ENCODE results near the gene COMMD1.

COMMD1 gene

DNA sequence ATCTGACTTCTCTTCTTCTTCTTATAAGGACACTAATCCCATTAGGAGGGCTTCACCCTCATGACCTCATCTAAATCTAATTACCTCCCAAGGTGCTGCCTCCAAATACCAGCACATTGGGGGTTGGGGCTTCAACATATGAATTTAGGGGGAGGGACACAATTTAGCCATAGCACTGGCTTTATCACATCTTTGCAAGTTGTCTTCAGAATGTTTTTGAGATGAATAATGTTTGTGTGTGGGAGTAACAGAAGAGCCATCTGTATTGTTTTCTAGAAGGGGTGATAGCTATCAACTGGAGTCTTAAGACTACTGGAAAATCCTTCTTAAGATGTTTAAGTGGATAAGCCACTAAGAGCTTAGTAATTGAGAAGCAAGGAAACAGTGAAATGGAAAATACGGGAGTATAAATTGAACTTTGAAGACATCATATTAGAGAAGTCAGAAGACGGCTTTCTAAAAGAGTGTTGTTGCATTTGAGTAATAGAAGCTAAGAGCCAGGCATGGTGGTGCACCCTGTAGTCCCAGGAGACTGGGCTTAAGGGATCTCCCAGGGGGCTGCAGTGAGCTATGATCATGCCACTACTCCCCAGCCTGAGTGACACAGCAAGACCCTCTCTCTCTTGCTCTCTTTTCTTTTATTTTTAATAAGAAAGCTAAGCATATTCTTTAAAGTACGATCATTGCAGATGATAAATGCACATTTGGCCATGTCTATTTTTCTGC lies 257.8 kb downstream of the COMMD1 start:
- Histone ChIP-seq H3K27me3 (ENCODE audit: low read length) (no peaks in the 10 kb centered on the region), H4K20me1 (ENCODE audit: low read depth, low read length) (no peaks in the 10 kb centered on the region), H3K4me2 (ENCODE audit: low read depth, low read length, poor library complexity, severe bottlenecking) (no peak overlapping the region), H3K4me3 (ENCODE audit: insufficient read depth, low read length, poor library complexity, severe bottlenecking) (no peak overlapping the region), H3K9me2 (replicated peaks; ENCODE audit: insufficient read depth, low read length) (no peaks in the 10 kb centered on the region), H2AFZ (ENCODE audit: low read depth, low read length, severe bottlenecking) (no peak overlapping the region), H3K27ac (ENCODE audit: low read depth, low read length) (no peak overlapping the region), H3K9me3 (ENCODE audit: insufficient read depth, low read length) (no peaks in the 10 kb centered on the region), H3K9ac (ENCODE audit: low read length) (no peak overlapping the region), H3F3A (ENCODE audit: insufficient read depth) (no peaks in the 10 kb centered on the region), H3K36me3 (ENCODE audit: low read length) (no peaks in the 10 kb centered on the region), H3K79me2 (ENCODE audit: insufficient read depth, low read length) (no peaks in the 10 kb centered on the region)
- no peak for TF ChIP-seq EZH2phosphoT487 (conservative IDR thresholded peaks at IDR 0.05; ENCODE audit: low read length)
- TF ChIP-seq, protein P1, sequence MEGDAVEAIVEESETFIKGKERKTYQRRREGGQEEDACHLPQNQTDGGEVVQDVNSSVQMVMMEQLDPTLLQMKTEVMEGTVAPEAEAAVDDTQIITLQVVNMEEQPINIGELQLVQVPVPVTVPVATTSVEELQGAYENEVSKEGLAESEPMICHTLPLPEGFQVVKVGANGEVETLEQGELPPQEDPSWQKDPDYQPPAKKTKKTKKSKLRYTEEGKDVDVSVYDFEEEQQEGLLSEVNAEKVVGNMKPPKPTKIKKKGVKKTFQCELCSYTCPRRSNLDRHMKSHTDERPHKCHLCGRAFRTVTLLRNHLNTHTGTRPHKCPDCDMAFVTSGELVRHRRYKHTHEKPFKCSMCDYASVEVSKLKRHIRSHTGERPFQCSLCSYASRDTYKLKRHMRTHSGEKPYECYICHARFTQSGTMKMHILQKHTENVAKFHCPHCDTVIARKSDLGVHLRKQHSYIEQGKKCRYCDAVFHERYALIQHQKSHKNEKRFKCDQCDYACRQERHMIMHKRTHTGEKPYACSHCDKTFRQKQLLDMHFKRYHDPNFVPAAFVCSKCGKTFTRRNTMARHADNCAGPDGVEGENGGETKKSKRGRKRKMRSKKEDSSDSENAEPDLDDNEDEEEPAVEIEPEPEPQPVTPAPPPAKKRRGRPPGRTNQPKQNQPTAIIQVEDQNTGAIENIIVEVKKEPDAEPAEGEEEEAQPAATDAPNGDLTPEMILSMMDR (IDR thresholded peaks at IDR 0.05; ENCODE audit: insufficient read depth, low read length, poor library complexity, severe bottlenecking): no peak

DNA sequence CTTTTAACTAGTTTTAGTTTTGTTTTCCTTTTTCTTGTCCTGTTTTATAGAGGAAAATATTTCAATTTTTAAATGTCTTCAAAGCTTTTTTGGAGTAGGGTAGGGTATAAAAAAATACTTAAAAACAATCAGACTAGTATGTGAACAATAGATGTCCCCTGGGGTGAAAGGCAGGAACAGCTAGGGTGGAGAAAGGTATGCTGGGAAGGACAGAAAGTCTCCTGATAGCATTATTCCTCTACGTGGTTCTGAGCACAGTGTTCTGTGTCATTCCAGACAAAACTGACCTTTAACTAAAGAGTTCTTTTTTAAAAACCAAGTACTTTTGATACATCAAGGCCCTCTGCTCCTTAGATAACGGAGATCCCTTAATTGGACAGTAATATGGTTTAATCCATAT lies 258.4 kb downstream of the COMMD1 start:
- no peak overlapping the region for H3K27ac ChIP-seq (ENCODE audit: low read depth, low read length)
- TF ChIP-seq, protein P1 (IDR thresholded peaks at IDR 0.05; ENCODE audit: insufficient read depth, low read length, poor library complexity, severe bottlenecking): no peak
- no peak for TF ChIP-seq EZH2phosphoT487 (conservative IDR thresholded peaks at IDR 0.05; ENCODE audit: low read length)
- H3K79me2 ChIP-seq (ENCODE audit: insufficient read depth, low read length): no peaks in the 10 kb centered on the region
- H3K9me2 ChIP-seq (replicated peaks; ENCODE audit: insufficient read depth, low read length): no peaks in the 10 kb centered on the region
- H2AFZ ChIP-seq (ENCODE audit: low read depth, low read length, severe bottlenecking): no peak overlapping the region
- H3K4me3 ChIP-seq (ENCODE audit: insufficient read depth, low read length, poor library complexity, severe bottlenecking): no peak overlapping the region
- H3K36me3 ChIP-seq (ENCODE audit: low read length): no peaks in the 10 kb centered on the region
- H3K27me3 ChIP-seq (ENCODE audit: low read length): no peaks in the 10 kb centered on the region
- H3K9ac ChIP-seq (ENCODE audit: low read length): no peak overlapping the region
- H3K4me2 ChIP-seq (ENCODE audit: low read depth, low read length, poor library complexity, severe bottlenecking): no peak overlapping the region
- no peaks in the 10 kb centered on the region for H3F3A ChIP-seq (ENCODE audit: insufficient read depth)
- no peaks in the 10 kb centered on the region for H3K9me3 ChIP-seq (ENCODE audit: insufficient read depth, low read length)
- no peaks in the 10 kb centered on the region for H4K20me1 ChIP-seq (ENCODE audit: low read depth, low read length)

DNA sequence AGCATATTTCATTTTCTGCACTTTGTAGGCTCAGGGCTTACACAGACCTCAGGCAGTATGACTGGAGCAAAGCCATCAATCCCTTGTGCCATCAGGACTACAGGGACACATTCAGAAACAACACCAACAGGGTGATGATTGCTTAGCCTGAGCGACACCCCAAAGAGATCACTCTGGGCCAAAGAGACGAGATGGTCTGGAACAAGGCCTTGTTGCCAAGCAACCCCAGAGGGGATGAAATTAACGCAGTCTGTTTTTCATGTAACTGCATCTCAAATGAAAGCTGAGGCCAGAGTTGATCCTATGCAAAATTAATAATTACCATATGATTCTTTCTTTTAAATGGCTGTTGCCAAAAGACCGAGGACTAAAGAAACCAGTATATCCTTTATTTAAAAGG lies 270.3 kb downstream of the COMMD1 start:
- no peak overlapping the region for H3K9ac ChIP-seq (ENCODE audit: low read length)
- no peaks in the 10 kb centered on the region for H3K9me3 ChIP-seq (ENCODE audit: insufficient read depth, low read length)
- H3K79me2 ChIP-seq (ENCODE audit: insufficient read depth, low read length): no peaks in the 10 kb centered on the region
- TF ChIP-seq EZH2phosphoT487 (conservative IDR thresholded peaks at IDR 0.05; ENCODE audit: low read length): no peak
- H3K9me2 ChIP-seq (replicated peaks; ENCODE audit: insufficient read depth, low read length): no peaks in the 10 kb centered on the region
- H3K4me3 ChIP-seq (ENCODE audit: insufficient read depth, low read length, poor library complexity, severe bottlenecking): no peak overlapping the region
- no peak overlapping the region for H3K4me2 ChIP-seq (ENCODE audit: low read depth, low read length, poor library complexity, severe bottlenecking)
- H2AFZ ChIP-seq (ENCODE audit: low read depth, low read length, severe bottlenecking): no peak overlapping the region
- H4K20me1 ChIP-seq (ENCODE audit: low read depth, low read length): no peaks in the 10 kb centered on the region
- no peak overlapping the region for H3K27ac ChIP-seq (ENCODE audit: low read depth, low read length)
- no peaks in the 10 kb centered on the region for H3K36me3 ChIP-seq (ENCODE audit: low read length)
- H3F3A ChIP-seq (ENCODE audit: insufficient read depth): no peaks in the 10 kb centered on the region
- no peaks in the 10 kb centered on the region for H3K27me3 ChIP-seq (ENCODE audit: low read length)

DNA sequence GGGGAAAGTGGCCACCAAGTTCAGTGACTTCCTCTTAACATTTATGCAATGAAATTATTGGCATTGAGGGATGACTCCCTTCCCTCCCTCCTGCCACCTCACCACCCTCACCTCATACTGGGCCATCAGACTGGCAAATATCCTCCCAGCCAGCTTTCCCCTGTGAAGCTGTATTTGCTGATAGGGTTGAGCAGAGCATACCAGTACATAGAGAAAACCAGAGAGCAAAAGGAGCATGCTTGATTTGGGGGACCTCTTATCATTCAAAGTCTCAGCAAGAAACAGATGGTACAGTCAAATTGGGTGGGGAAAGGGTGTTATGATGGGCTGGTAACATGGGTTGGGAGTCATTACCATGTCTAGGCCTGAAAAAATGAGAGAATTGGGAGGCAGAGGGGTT lies 271.3 kb downstream of the COMMD1 start:
- no peak for TF ChIP-seq EZH2phosphoT487 (conservative IDR thresholded peaks at IDR 0.05; ENCODE audit: low read length)
- TF ChIP-seq, protein P1 (IDR thresholded peaks at IDR 0.05; ENCODE audit: insufficient read depth, low read length, poor library complexity, severe bottlenecking): no peak
- H3K9me3 ChIP-seq (ENCODE audit: insufficient read depth, low read length): no peaks in the 10 kb centered on the region
- no peaks in the 10 kb centered on the region for H3K27me3 ChIP-seq (ENCODE audit: low read length)
- no peaks in the 10 kb centered on the region for H3K79me2 ChIP-seq (ENCODE audit: insufficient read depth, low read length)
- no peak overlapping the region for H3K4me3 ChIP-seq (ENCODE audit: insufficient read depth, low read length, poor library complexity, severe bottlenecking)
- H3K9me2 ChIP-seq (replicated peaks; ENCODE audit: insufficient read depth, low read length): no peaks in the 10 kb centered on the region
- H2AFZ ChIP-seq (ENCODE audit: low read depth, low read length, severe bottlenecking): no peak overlapping the region
- H4K20me1 ChIP-seq (ENCODE audit: low read depth, low read length): no peaks in the 10 kb centered on the region
- no peak overlapping the region for H3K9ac ChIP-seq (ENCODE audit: low read length)
- H3K36me3 ChIP-seq (ENCODE audit: low read length): no peaks in the 10 kb centered on the region
- no peaks in the 10 kb centered on the region for H3F3A ChIP-seq (ENCODE audit: insufficient read depth)
- no peak overlapping the region for H3K27ac ChIP-seq (ENCODE audit: low read depth, low read length)
- H3K4me2 ChIP-seq (ENCODE audit: low read depth, low read length, poor library complexity, severe bottlenecking): no peak overlapping the region

Data from SU-DHL-6 (cell line).